HepG2 (cell line): Measurements from ENCODE around the gene PLCG2. TPM values are rescaled to one million over a fixed set of nuclear protein-coding genes. Genes with fewer than 3 reads are reported as not detected.

ENCODE experiments used
- ASH2L ChIP-seq: fragments of 300-600, 200-600 bp; sonication (generic); IDR thresholded peaks from 2 replicates; pipeline ENCODE4 v1.7.0; 2017; ENCODE audit warnings: low read depth, mild to moderate bottlenecking, moderate library complexity, mixed read lengths, low read length; ENCODE audit not compliant: insufficient read length
- BATF2 ChIP-seq: sonication (generic); formaldehyde crosslinking; IDR thresholded peaks from 2 replicates; pipeline ENCODE4 v1.8.0; 2022; ENCODE audit warnings: mild to moderate bottlenecking, missing genetic modification reagents, moderate library complexity
- BORCS8-MEF2B ChIP-seq: sonication (generic); formaldehyde crosslinking; IDR thresholded peaks from 2 replicates; pipeline ENCODE4 v1.8.0; 2022; ENCODE audit warnings: mild to moderate bottlenecking, missing genetic modification reagents
- EP300 ChIP-seq, 3 experiments: sonication (generic) in 1 of 3; formaldehyde crosslinking in 1 of 3; IDR thresholded peaks; 2 replicates each; pipeline versions ENCODE4 v1.5.1 to v1.6.1; 2011 to 2020; ENCODE audit warnings: low read depth in 2 of 3, low read length in 2 of 3, borderline replicate concordance in 1 of 3, improper control_type of control experiment in 1 of 3, mild to moderate bottlenecking in 1 of 3, missing genetic modification reagents in 1 of 3, moderate library complexity in 1 of 3
- FOXA3 ChIP-seq: IDR thresholded peaks from 2 replicates; pipeline ENCODE4 v1.6.1; 2016; ENCODE audit warnings: missing genetic modification reagents, missing compliant biosample characterization
- GLI4 ChIP-seq: sonication (generic); formaldehyde crosslinking; IDR thresholded peaks from 2 replicates; pipeline ENCODE4 v1.5.1; 2020; ENCODE audit warnings: missing genetic modification reagents, mild to moderate bottlenecking, moderate library complexity, borderline replicate concordance
- HDAC6 ChIP-seq: fragments of 200-600 bp; sonication (generic); IDR thresholded peaks from 2 replicates; pipeline ENCODE4 v1.7.0; 2017; ENCODE audit warnings: mild to moderate bottlenecking, antibody characterized with exemption, low read length, low read depth
- HMG20A ChIP-seq: IDR thresholded peaks from 2 replicates; pipeline ENCODE4 v1.6.1; 2016; ENCODE audit warnings: borderline replicate concordance
- HNF1B ChIP-seq: sonication (generic); formaldehyde crosslinking; IDR thresholded peaks from 2 replicates; pipeline ENCODE4 v1.5.1; 2020; ENCODE audit warnings: mild to moderate bottlenecking, moderate library complexity, missing genetic modification reagents
- LBX2 ChIP-seq: sonication (generic); formaldehyde crosslinking; IDR thresholded peaks from 2 replicates; pipeline ENCODE4 v1.5.0; 2020; ENCODE audit warnings: missing genetic modification reagents, mild to moderate bottlenecking, borderline replicate concordance
- MEIS2 ChIP-seq: sonication (generic); formaldehyde crosslinking; IDR thresholded peaks from 2 replicates; pipeline ENCODE4 v1.9.0; 2021; ENCODE audit warnings: mild to moderate bottlenecking, missing genetic modification reagents
- NR2C2 ChIP-seq: sonication (generic); formaldehyde crosslinking; IDR thresholded peaks from 2 replicates; pipeline ENCODE4 v1.4.0; 2020; ENCODE audit warnings: missing genetic modification reagents, mild to moderate bottlenecking, moderate library complexity, borderline replicate concordance
- NR2F2 ChIP-seq: IDR thresholded peaks from 2 replicates; pipeline ENCODE4 v1.6.1; 2012; ENCODE audit warnings: low read depth, inconsistent platforms, borderline replicate concordance
- RELA ChIP-seq: sonication (generic); formaldehyde crosslinking; IDR thresholded peaks from 2 replicates; pipeline ENCODE4 v1.4.0; 2020; ENCODE audit warnings: missing genetic modification reagents
- RFX3 ChIP-seq: IDR thresholded peaks from 2 replicates; pipeline ENCODE4 v1.6.1; 2016; ENCODE audit warnings: missing biosample characterization, missing genetic modification reagents
- SETDB1 ChIP-seq: sonication (generic); formaldehyde crosslinking; IDR thresholded peaks from 2 replicates; pipeline ENCODE4 v1.5.1; 2020; ENCODE audit warnings: missing genetic modification reagents, mild to moderate bottlenecking, borderline replicate concordance
- SP5 ChIP-seq: IDR thresholded peaks from 2 replicates; pipeline ENCODE4 v1.6.1; 2016; ENCODE audit warnings: low read depth, borderline replicate concordance
- TFE3 ChIP-seq: IDR thresholded peaks from 2 replicates; pipeline ENCODE4 v1.6.1; 2016
- ZNF10 ChIP-seq: sonication (generic); formaldehyde crosslinking; IDR thresholded peaks from 2 replicates; pipeline ENCODE4 v1.4.0; 2020; ENCODE audit warnings: mild to moderate bottlenecking, low read depth, missing genetic modification reagents, borderline replicate concordance
- ZNF232 ChIP-seq: sonication (generic); formaldehyde crosslinking; IDR thresholded peaks from 2 replicates; pipeline ENCODE4 v1.4.0; 2020; ENCODE audit warnings: missing genetic modification reagents, borderline replicate concordance
- ZNF552 ChIP-seq: sonication (generic); formaldehyde crosslinking; IDR thresholded peaks from 2 replicates; pipeline ENCODE4 v1.9.0; 2022; ENCODE audit warnings: missing genetic modification reagents, mild to moderate bottlenecking, borderline replicate concordance
- ZNF598 ChIP-seq: sonication (generic); formaldehyde crosslinking; IDR thresholded peaks from 2 replicates; pipeline ENCODE4 v1.5.1; 2020; ENCODE audit warnings: mild to moderate bottlenecking, missing genetic modification reagents, borderline replicate concordance
- ZNF775 ChIP-seq: sonication (generic); formaldehyde crosslinking; IDR thresholded peaks from 2 replicates; pipeline ENCODE4 v1.4.0; 2020; ENCODE audit warnings: missing genetic modification reagents, mild to moderate bottlenecking, moderate library complexity, borderline replicate concordance
- polyA plus RNA-seq, 8 experiments: library from polyadenylated mRNA; depleted of rRNA in 3 of 8; stranded (reverse) in 7 of 8; unstranded in 1 of 8; fragments of >200 nt; fragmentation: Illumina TruSeq in 4 of 8; extraction: Trizol in 4 of 8; gene quantifications; 2 replicates each; pipeline versions ENCODE4 v1.2.1 to v1.2.3, GENCODE V29; 2011 to 2016; ENCODE audit warnings: low read depth in 4 of 8, missing spikeins in 1 of 8, mixed read lengths in 1 of 8; ENCODE audit not compliant: insufficient read depth in 1 of 8
- total RNA-seq, 5 experiments: library from RNA; depleted of rRNA; stranded (reverse); fragments of >200 nt; fragmentation: Illumina TruSeq; extraction: Trizol; gene quantifications; 2 replicates each; pipeline ENCODE4 v1.2.3, GENCODE V29; 2016; ENCODE audit warnings: low read depth in 1 of 5

The PLCG2 gene
- total and polyA plus RNA-seq, 2 of the 13 experiments (the other 11 are each of a cell fraction or from before 2014, with no cell fraction given) = 0.13 to 0.18 TPM

GRCh38 chr16:81888520-81889394 is 109.7 kb downstream of the PLCG2 start (continued):
- peak; percentile 75 for TF ChIP-seq HMG20A (CRISPR knock-in tag)
- TF ChIP-seq NR2F2 = peak; percentile 52; the same call in 1 of the 2 replicates
- TF ChIP-seq SP5 (CRISPR knock-in tag) = peak; percentile 94
- TF ChIP-seq ZNF552 (CRISPR knock-in tag) = no peak
- TF ChIP-seq ZNF10 = no peak
- peak; percentile 18; the same call in 1 of the 2 replicates for TF ChIP-seq HNF1B
- TF ChIP-seq RELA (CRISPR knock-in tag) = no peak
- 0 out of 2 replicates have a peak, but pooled peaks have one; percentile 65 for TF ChIP-seq FOXA3
- peak; percentile 38; the same call in 1 of the 2 replicates for TF ChIP-seq BATF2 (CRISPR knock-in tag)
- TF ChIP-seq EP300 (IDR thresholded peaks at IDR 0.05; ENCODE audit: low read depth in 2 of 2, low read length in 2 of 2) = peak in 1 of 2 experiments; percentile 50; a peak in 2 of 4 replicates
- TF ChIP-seq EP300 (CRISPR knock-in tag; IDR thresholded peaks at IDR 0.05; ENCODE audit: borderline replicate concordance) = no peak
- 0 out of 2 replicates have a peak, but pooled peaks have one; percentile 72 for TF ChIP-seq ZNF598 (CRISPR knock-in tag)
- TF ChIP-seq ZNF232 (CRISPR knock-in tag) = peak; percentile 65; the same call in 1 of the 2 replicates
- peak; percentile 77; the same call in 1 of the 2 replicates for TF ChIP-seq ZNF775 (CRISPR knock-in tag)
- peak; percentile 75 for TF ChIP-seq ASH2L
- no peak for TF ChIP-seq HDAC6
- TF ChIP-seq SETDB1 = 0 out of 2 replicates have a peak, but pooled peaks have one; percentile 36
- 0 out of 2 replicates have a peak, but pooled peaks have one; percentile 49 for TF ChIP-seq LBX2 (CRISPR knock-in tag)
- TF ChIP-seq MEIS2 = peak; percentile 95
- peak; percentile 59 for TF ChIP-seq NR2C2 (CRISPR knock-in tag)
- TF ChIP-seq TFE3 (CRISPR knock-in tag) = no peak
- peak; percentile 79 for TF ChIP-seq BORCS8-MEF2B (CRISPR knock-in tag)
- TF ChIP-seq GLI4 (CRISPR knock-in tag) = peak; percentile 45; the same call in 1 of the 2 replicates
- no peak for TF ChIP-seq RFX3 (CRISPR knock-in tag)
